Raji (cell line): Measurements from ENCODE around the gene LRP10.

Experiments
- POLR2A ChIP-seq: IDR thresholded peaks from 2 replicates; pipeline ENCODE4 v1.6.1; 2011; ENCODE audit warnings: low read depth, low read length, control low read depth; ENCODE audit not compliant: insufficient read depth

The LRP10 gene

GRCh38 chr14:22852940-22853767 is 18.4 kb upstream of the LRP10 start:
- TF ChIP-seq POLR2A: no peak

- TF ChIP-seq POLR2A: no peak
Observed at GRCh38 chr14:22854963-22855724, 16.4 kb upstream of the LRP10 start.

- no peak for TF ChIP-seq POLR2A
Observed at GRCh38 chr14:22856428-22856827, 15.1 kb upstream of the LRP10 start.

- TF ChIP-seq POLR2A: no peak
Observed at GRCh38 chr14:22861651-22862050, 9.9 kb upstream of the LRP10 start.

DNA sequence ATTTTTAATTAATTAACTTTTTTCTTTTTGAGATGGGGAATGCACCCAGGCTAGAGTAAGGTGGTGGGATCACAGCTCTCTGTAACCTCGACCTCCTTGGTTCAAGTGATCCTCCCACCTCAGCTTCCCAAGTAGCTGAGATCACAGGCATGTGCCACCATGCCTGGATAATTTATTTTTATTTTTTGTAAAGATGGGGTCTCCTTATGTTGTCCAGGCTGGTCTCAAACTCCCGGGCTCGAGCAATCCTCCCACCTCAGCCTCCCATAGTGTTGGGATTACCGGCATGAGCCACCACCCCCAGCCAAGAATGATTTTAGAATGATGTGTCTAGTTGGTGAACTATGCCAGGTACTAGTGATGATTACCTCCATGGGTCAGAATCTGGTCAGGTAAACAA is 6.6 kb upstream of the LRP10 start:
- TF ChIP-seq POLR2A: no peak

- TF ChIP-seq POLR2A: no peak
Observed at GRCh38 chr14:22865424-22866405, 5.8 kb upstream of the LRP10 start.

DNA sequence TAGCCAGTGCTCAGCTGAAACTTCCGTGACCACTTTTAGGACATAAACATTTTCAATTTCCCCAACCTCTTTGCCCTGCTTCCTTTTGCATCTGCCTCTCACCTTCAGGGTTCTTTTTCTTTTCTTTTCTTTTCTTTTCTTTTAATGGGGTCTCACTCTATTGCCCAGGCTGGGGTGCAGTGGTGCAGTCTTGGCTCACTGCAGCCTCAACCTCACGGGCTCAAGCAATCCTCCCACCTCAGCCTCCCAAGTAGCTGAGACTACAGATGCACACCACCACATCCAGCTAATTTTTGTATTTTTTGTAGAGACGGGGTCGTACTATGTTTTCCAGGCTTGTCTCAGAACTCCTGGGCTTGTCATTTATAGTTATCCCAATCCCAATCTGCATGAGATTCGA is 4.7 kb upstream of the LRP10 start:
- TF ChIP-seq POLR2A: no peak

- TF ChIP-seq POLR2A: no peak
Observed at GRCh38 chr14:22870811-22871223, 723 bp upstream of the LRP10 start.

DNA sequence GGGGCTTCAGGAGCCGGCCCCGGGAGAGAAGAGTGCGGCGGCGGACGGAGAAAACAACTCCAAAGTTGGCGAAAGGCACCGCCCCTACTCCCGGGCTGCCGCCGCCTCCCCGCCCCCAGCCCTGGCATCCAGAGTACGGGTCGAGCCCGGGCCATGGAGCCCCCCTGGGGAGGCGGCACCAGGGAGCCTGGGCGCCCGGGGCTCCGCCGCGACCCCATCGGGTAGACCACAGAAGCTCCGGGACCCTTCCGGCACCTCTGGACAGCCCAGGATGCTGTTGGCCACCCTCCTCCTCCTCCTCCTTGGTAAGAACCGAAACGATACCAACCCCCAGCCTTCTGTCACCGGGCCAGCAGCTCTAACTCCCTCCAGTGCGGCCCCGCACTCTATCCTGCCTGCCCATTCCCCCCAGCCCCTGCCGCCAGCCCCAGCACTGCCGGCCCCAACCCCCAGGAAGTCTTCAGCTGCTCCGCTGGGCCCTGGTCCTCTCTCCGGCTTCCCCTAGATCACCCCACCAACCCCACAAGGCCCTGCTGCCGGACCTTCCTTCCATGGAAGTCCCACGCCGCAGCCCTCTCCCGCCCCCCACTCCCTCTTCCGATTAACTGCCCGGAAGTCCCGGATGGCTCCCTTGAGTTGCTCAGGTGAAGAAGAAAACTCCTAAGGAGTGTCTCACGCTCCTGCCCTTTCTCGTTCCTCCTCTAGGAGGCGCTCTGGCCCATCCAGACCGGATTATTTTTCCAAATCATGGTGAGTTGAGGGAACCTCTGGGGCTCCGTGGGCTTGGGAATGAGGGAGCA is 693 bp downstream of the LRP10 start:
- no peak for TF ChIP-seq POLR2A

GRCh38 chr14:22872833-22873520 is 1.4 kb downstream of the LRP10 start:
- no peak for TF ChIP-seq POLR2A

GRCh38 chr14:22875003-22875747 is 3.6 kb downstream of the LRP10 start:
- TF ChIP-seq POLR2A: no peak

DNA sequence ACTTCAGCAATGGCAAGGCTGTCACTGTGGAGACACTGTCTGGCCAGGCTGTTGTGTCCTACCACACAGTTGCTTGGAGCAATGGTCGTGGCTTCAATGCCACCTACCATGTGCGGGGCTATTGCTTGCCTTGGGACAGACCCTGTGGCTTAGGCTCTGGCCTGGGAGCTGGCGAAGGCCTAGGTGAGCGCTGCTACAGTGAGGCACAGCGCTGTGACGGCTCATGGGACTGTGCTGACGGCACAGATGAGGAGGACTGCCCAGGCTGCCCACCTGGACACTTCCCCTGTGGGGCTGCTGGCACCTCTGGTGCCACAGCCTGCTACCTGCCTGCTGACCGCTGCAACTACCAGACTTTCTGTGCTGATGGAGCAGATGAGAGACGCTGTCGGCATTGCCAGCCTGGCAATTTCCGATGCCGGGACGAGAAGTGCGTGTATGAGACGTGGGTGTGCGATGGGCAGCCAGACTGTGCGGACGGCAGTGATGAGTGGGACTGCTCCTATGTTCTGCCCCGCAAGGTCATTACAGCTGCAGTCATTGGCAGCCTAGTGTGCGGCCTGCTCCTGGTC is 4.3 kb downstream of the LRP10 start:
- no peak for TF ChIP-seq POLR2A

- TF ChIP-seq POLR2A: no peak
Observed at GRCh38 chr14:22877000-22877501, 5.5 kb downstream of the LRP10 start.
